ENCODE data around the gene ZBTB7A. TPM values are rescaled to one million over a fixed set of nuclear protein-coding genes. Genes with fewer than 3 reads are reported as not detected.
A peak's percentile ranks its signal among the peaks of the same experiment; 100 is the strongest.

Gene ZBTB7A
- total RNA-seq = 10 to 100 TPM; 41.8 to 50.6 TPM
- long read RNA-seq, donor 1, full-length matches to known transcripts = 20 of 45 reads
- long read RNA-seq, donor 1, partial matches to known transcripts = 7 of 45 reads
- long read RNA-seq, donor 1, other reads (novel, unspliced or antisense) = 18 of 45 reads
- long read RNA-seq, donor 2 = 0 reads

- DNase-seq (ENCODE audit: low spot score) = peak; percentile 95
- intact Hi-C loops (cut with DNase I) = no loop called here
Observed at GRCh38 chr19:4066682-4067395, at the start of gene ZBTB7A. TSS of gene ZBTB7A (minus strand) at chr19:4066899. CDS start at chr19:4055232, 11,667 bp downstream.

GRCh38 chr19:4115818-4116385 is 49.2 kb upstream of the ZBTB7A start:
- no peak for DNase-seq (ENCODE audit: low spot score)
- intact Hi-C loops (cut with DNase I) = no loop called here

- DNase-seq (ENCODE audit: low spot score) = no peak
- intact Hi-C loops (cut with DNase I) = no loop called here
Observed at GRCh38 chr19:4115050-4115817, 48.5 kb upstream of the ZBTB7A start.

- DNase-seq (ENCODE audit: low spot score) = no peak
- intact Hi-C loops (cut with DNase I) = no loop called here
Observed at GRCh38 chr19:4114181-4114580, 47.5 kb upstream of the ZBTB7A start.

GRCh38 chr19:4113398-4114088 is 46.8 kb upstream of the ZBTB7A start:
- DNase-seq (ENCODE audit: low spot score) = no peak
- intact Hi-C loops (cut with DNase I) = no loop called here

GRCh38 chr19:4112367-4112766 is 45.7 kb upstream of the ZBTB7A start:
- intact Hi-C loops (cut with DNase I) = no loop called here
- DNase-seq (ENCODE audit: low spot score) = no peak

- DNase-seq (ENCODE audit: low spot score) = no peak
- intact Hi-C loops (cut with DNase I) = no loop called here
Observed at GRCh38 chr19:4109626-4109945, 42.9 kb upstream of the ZBTB7A start.

GRCh38 chr19:4108767-4109625 is 42.3 kb upstream of the ZBTB7A start:
- peak; percentile 80 for DNase-seq (ENCODE audit: low spot score)

GRCh38 chr19:4103080-4103433 is 36.4 kb upstream of the ZBTB7A start:
- no peak for DNase-seq (ENCODE audit: low spot score)
- intact Hi-C loops (cut with DNase I) = no loop called here

More at GRCh38 chr19:4108767-4109625, 42.3 kb upstream of the ZBTB7A start:
- intact Hi-C loops (cut with DNase I) = no loop called here

- DNase-seq (ENCODE audit: low spot score) = no peak
- intact Hi-C loops (cut with DNase I) = no loop called here
Observed at GRCh38 chr19:4102339-4103079, 35.8 kb upstream of the ZBTB7A start.

GRCh38 chr19:4101496-4101770 is 34.7 kb upstream of the ZBTB7A start:
- intact Hi-C loops (cut with DNase I) = no loop called here
- no peak for DNase-seq (ENCODE audit: low spot score)

- DNase-seq (ENCODE audit: low spot score) = no peak
- intact Hi-C loops (cut with DNase I) = no loop called here
Observed at GRCh38 chr19:4100647-4101495, 34.2 kb upstream of the ZBTB7A start.

GRCh38 chr19:4099041-4099764 is 32.5 kb upstream of the ZBTB7A start:
- no peak for DNase-seq (ENCODE audit: low spot score)

GRCh38 chr19:4098493-4098892 is 31.8 kb upstream of the ZBTB7A start:
- intact Hi-C loops (cut with DNase I) = no loop called here
- DNase-seq (ENCODE audit: low spot score) = no peak

More at GRCh38 chr19:4099041-4099764, 32.5 kb upstream of the ZBTB7A start:
- intact Hi-C loops (cut with DNase I) = no loop called here

GRCh38 chr19:4097501-4097900 is 30.8 kb upstream of the ZBTB7A start:
- intact Hi-C loops (cut with DNase I) = no loop called here
- DNase-seq (ENCODE audit: low spot score) = peak; percentile 86

GRCh38 chr19:4096049-4096892 is 29.6 kb upstream of the ZBTB7A start:
- intact Hi-C loops (cut with DNase I) = no loop called here
- DNase-seq (ENCODE audit: low spot score) = no peak

All from posterior vena cava (tissue), 2 donors.